Measurements from ENCODE around the gene ZNF397. TPM values are rescaled to one million over a fixed set of nuclear protein-coding genes. Genes with fewer than 3 reads are reported as not detected.
A peak's percentile ranks its signal among the peaks of the same experiment; 100 is the strongest.

ZNF397 gene
- total and polyA plus RNA-seq, 4 donors: 12.2 to 53.8 (median 17.1) TPM

GRCh38 chr18:35289727-35290093, 48.9 kb downstream of the ZNF397 start:
- no peak for DNase-seq

DNA sequence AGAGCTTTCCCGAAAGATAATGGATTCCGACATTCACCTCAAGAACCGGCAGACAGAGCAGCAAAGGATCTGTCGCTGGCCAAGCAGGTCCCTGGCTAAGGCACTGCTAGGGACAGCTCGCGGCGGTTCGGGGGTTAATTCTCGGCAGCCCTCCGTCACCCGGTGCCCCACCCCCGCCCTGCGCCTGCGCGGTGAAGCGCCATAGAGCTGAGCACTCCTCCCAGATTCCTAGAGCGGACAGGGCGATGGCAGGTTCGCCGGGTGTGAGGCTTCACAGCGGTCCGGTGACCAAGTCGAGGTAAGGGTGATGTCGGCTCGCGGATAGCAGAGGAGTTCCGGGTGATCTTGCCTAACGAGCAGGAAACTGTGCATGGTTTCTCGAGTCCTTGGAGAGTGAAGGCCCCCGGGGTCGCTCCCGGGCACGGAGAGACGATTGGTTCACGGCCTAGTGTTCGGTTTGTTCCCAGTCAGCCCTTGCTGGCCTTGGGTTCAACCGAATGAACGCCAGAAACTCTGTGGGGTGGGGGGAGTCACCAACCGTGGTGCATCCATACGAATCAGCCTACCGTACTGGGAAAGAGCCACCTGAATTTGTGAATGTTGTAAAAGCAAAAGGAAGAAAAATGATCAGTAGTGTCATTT, 49.4 kb downstream of the ZNF397 start, which contains the start of gene ZSCAN30:
Gene ZSCAN30, minus strand, starts transcription at position 136 of the 642 bp plus-strand sequence. CDS start 25,877 bp downstream, outside the sequence.
- TF ChIP-seq CTCF (IDR thresholded peaks at IDR 0.05; ENCODE audit: control extremely low read depth, extremely low read depth): no peak

More at GRCh38 chr18:35289727-35290093, 48.9 kb downstream of the ZNF397 start:
- 0 to 1% methylated on average over 8 of the region's 8 CpGs for WGBS, 2 donors
- H3K36me3 ChIP-seq (ENCODE audit: control insufficient read depth in 4 of 4, insufficient read depth in 4 of 4, low read length in 4 of 4): peaks cover 2 to 9% (median 6%) of the 10 kb centered on the region in 4 donors
- ATAC-seq (ENCODE audit: insufficient read depth, low FRiP score): peak; percentile 12
- peaks cover 0 to 3% (median 0%) of the 10 kb centered on the region in 4 donors for H3K9me3 ChIP-seq (ENCODE audit: control insufficient read depth in 4 of 4, insufficient read depth in 3 of 4, low read length in 3 of 4)
- H3K4me3 ChIP-seq: peak overlapping the region; percentile 66
- peak overlapping the region; percentile 87 to 99 for H3K9ac ChIP-seq (ENCODE audit: insufficient read depth in 1 of 2, low read length in 2 of 2)
- H3K27ac ChIP-seq (ENCODE audit: low read depth in 1 of 2, low read length in 1 of 2): peak overlapping the region; percentile 75 to 94
- no peak for TF ChIP-seq CTCF (IDR thresholded peaks at IDR 0.05; ENCODE audit: control extremely low read depth, extremely low read depth)
- H3K27me3 ChIP-seq (ENCODE audit: control insufficient read depth in 3 of 3, insufficient read depth in 3 of 3, low read length in 2 of 3): no peaks in the 10 kb centered on the region
- H3K4me1 ChIP-seq (ENCODE audit: control insufficient read depth in 5 of 5, insufficient read depth in 5 of 5, low read length in 5 of 5): peaks cover 2 to 10% (median 10%) of the 10 kb centered on the region in 5 donors

DNA sequence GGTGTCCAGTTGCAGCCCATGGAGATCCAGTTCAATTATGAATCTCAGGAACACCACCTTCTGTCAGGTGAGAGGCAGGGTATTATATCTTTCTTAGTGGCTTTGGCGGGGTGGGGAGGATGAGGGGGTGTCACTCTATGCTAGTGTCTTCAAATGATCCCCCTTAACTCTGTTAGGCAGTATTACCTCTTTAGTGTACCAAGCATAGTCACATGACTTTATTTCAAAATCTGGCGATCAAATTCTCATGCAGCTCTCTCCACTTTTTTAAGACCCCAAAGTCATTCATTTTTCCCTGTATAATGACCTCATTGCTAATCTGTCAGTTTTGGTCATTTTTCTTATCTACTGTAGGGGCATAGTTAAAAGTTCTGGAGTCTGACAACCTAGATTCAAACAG, 50.3 kb downstream of the ZNF397 start:
- no peak for TF ChIP-seq CTCF (IDR thresholded peaks at IDR 0.05; ENCODE audit: control extremely low read depth, extremely low read depth)
- no peak for DNase-seq
- Histone ChIP-seq H3K4me3 (no peak overlapping the region), H3K27ac (ENCODE audit: low read depth in 1 of 2, low read length in 1 of 2) (no peak overlapping the region), H3K36me3 (ENCODE audit: control insufficient read depth in 4 of 4, insufficient read depth in 4 of 4, low read length in 4 of 4) (peaks cover 0 to 18% (median 9%) of the 10 kb centered on the region in 4 donors), H3K27me3 (ENCODE audit: control insufficient read depth in 3 of 3, insufficient read depth in 3 of 3, low read length in 2 of 3) (no peaks in the 10 kb centered on the region), H3K9ac (ENCODE audit: insufficient read depth in 1 of 2, low read length in 2 of 2) (peak overlapping the region; percentile 86 to 87), H3K4me1 (ENCODE audit: control insufficient read depth in 5 of 5, insufficient read depth in 5 of 5, low read length in 5 of 5) (peaks cover 2 to 20% (median 10%) of the 10 kb centered on the region in 5 donors), H3K9me3 (ENCODE audit: control insufficient read depth in 4 of 4, insufficient read depth in 3 of 4, low read length in 3 of 4) (peaks cover 0 to 3% (median 0%) of the 10 kb centered on the region in 4 donors)
- no peak for ATAC-seq (ENCODE audit: insufficient read depth, low FRiP score)
- WGBS, 2 donors: 84 to 86% methylated on average over 2 of the region's 2 CpGs

More for the DNA sequence above, 49.4 kb downstream of the ZNF397 start, which contains the start of gene ZSCAN30:
- Histone ChIP-seq H3K36me3 (ENCODE audit: control insufficient read depth in 4 of 4, insufficient read depth in 4 of 4, low read length in 4 of 4) (peaks cover 0 to 13% (median 7%) of the 10 kb centered on the region in 4 donors), H3K9ac (ENCODE audit: insufficient read depth in 1 of 2, low read length in 2 of 2) (peak within 1 kb of the TSS; percentile 87 to 99), H3K9me3 (ENCODE audit: control insufficient read depth in 4 of 4, insufficient read depth in 3 of 4, low read length in 3 of 4) (peaks cover 0 to 3% (median 0%) of the 10 kb centered on the region in 4 donors), H3K4me3 (peak within 1 kb of the TSS; percentile 86), H3K4me1 (ENCODE audit: control insufficient read depth in 5 of 5, insufficient read depth in 5 of 5, low read length in 5 of 5) (peaks cover 2 to 10% (median 10%) of the 10 kb centered on the region in 5 donors), H3K27ac (ENCODE audit: low read depth in 1 of 2, low read length in 1 of 2) (peak within 1 kb of the TSS; percentile 76 to 94), H3K27me3 (ENCODE audit: control insufficient read depth in 3 of 3, insufficient read depth in 3 of 3, low read length in 2 of 3) (no peaks in the 10 kb centered on the region)
- ATAC-seq (ENCODE audit: insufficient read depth, low FRiP score) (peak; percentile 99), DNase-seq (peak; percentile 98)
- 0% methylated on average over 41 of the region's 41 CpGs for WGBS, 2 donors

All from lung (tissue), 12 donors.